ENCODE data around the gene RAB29. TPM values are rescaled to one million over a fixed set of nuclear protein-coding genes. Genes with fewer than 3 reads are reported as not detected.

RAB29 gene
- total and polyA plus RNA-seq, 9 of the 15 experiments (the other 6 are each of a cell fraction or from before 2014, with no cell fraction given), result 6.3 to 17.6 (median 8.0) TPM

DNA sequence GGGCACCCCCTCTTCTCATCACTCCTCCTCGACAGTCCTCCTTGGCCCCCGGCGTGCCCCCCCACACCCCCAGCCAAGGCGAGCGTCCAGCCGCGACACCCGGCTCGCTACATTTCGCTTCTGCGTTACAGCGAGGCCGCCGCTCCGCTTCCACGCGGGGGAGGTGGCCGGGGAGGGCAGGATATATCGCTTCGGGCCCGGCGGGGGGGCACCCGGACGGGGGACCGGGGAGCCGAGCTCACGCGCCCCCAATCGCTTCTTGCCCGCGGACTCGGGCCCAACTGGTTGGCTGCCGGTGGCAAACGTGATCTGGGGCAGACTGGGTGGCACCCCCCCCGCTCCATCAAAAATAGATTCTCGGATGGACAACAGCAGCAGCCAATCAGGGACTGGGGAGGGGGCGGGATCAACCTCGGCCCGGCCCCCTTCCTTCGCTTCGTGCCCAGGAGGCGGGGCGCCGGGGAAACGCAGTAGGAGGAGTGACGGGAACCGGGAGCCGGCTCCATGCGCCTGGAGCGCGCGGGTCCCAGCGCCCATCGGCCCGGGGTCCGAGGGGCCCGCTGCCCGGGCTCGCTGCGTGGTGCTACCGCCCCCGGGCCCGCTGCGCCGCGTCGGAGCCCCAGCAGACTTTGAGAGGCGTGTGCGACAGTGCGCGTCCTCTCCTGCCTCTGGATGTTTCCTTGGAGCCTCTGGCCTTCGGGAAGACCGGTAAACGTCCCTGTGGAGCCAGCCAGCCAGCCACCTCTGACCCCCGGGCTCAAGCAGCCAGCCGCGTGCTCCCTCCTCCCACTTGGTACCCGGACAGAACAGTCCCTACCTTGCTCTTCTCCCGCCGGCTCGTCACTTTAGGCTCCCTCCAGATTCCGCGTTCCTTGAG is 37.8 kb upstream of the RAB29 start, which contains the start of gene SLC41A1 (continued):
- TF ChIP-seq RBM34 (IDR thresholded peaks at IDR 0.05; ENCODE audit: borderline replicate concordance, insufficient read depth, low read length) (no peak), NR1H2 (CRISPR knock-in tag; IDR thresholded peaks at IDR 0.05) (no peak), NR2C2 (CRISPR knock-in tag; IDR thresholded peaks at IDR 0.05) (no peak), NR2C2 (tag; IDR thresholded peaks at IDR 0.05) (peak; percentile 56; the same call in 1 of the 2 replicates), ILK (tag; IDR thresholded peaks at IDR 0.05; ENCODE audit: borderline replicate concordance, low read depth) (no peak), FOSL1 (tag; conservative IDR thresholded peaks at IDR 0.05) (no peak), NEUROD1 (IDR thresholded peaks at IDR 0.05; ENCODE audit: borderline replicate concordance, low read depth, low read length, partially characterized antibody) (no peak), RBM17 (IDR thresholded peaks at IDR 0.05; ENCODE audit: borderline replicate concordance, low read depth, low read length) (no peak), ZNF431 (CRISPR knock-in tag; IDR thresholded peaks at IDR 0.05) (no peak)
- TF ChIP-seq, protein P1, sequence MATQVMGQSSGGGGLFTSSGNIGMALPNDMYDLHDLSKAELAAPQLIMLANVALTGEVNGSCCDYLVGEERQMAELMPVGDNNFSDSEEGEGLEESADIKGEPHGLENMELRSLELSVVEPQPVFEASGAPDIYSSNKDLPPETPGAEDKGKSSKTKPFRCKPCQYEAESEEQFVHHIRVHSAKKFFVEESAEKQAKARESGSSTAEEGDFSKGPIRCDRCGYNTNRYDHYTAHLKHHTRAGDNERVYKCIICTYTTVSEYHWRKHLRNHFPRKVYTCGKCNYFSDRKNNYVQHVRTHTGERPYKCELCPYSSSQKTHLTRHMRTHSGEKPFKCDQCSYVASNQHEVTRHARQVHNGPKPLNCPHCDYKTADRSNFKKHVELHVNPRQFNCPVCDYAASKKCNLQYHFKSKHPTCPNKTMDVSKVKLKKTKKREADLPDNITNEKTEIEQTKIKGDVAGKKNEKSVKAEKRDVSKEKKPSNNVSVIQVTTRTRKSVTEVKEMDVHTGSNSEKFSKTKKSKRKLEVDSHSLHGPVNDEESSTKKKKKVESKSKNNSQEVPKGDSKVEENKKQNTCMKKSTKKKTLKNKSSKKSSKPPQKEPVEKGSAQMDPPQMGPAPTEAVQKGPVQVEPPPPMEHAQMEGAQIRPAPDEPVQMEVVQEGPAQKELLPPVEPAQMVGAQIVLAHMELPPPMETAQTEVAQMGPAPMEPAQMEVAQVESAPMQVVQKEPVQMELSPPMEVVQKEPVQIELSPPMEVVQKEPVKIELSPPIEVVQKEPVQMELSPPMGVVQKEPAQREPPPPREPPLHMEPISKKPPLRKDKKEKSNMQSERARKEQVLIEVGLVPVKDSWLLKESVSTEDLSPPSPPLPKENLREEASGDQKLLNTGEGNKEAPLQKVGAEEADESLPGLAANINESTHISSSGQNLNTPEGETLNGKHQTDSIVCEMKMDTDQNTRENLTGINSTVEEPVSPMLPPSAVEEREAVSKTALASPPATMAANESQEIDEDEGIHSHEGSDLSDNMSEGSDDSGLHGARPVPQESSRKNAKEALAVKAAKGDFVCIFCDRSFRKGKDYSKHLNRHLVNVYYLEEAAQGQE (IDR thresholded peaks at IDR 0.05; ENCODE audit: borderline replicate concordance), result peak; percentile 24; the same call in 1 of the 2 replicates
- TF ChIP-seq, protein P1 (CRISPR knock-in tag; IDR thresholded peaks at IDR 0.05; ENCODE audit: low read depth), result 0 out of 2 replicates have a peak, but pooled peaks have one; percentile 17
- TF ChIP-seq, protein P2, sequence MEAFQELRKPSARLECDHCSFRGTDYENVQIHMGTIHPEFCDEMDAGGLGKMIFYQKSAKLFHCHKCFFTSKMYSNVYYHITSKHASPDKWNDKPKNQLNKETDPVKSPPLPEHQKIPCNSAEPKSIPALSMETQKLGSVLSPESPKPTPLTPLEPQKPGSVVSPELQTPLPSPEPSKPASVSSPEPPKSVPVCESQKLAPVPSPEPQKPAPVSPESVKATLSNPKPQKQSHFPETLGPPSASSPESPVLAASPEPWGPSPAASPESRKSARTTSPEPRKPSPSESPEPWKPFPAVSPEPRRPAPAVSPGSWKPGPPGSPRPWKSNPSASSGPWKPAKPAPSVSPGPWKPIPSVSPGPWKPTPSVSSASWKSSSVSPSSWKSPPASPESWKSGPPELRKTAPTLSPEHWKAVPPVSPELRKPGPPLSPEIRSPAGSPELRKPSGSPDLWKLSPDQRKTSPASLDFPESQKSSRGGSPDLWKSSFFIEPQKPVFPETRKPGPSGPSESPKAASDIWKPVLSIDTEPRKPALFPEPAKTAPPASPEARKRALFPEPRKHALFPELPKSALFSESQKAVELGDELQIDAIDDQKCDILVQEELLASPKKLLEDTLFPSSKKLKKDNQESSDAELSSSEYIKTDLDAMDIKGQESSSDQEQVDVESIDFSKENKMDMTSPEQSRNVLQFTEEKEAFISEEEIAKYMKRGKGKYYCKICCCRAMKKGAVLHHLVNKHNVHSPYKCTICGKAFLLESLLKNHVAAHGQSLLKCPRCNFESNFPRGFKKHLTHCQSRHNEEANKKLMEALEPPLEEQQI (IDR thresholded peaks at IDR 0.05), result no peak
- TF ChIP-seq, protein P3, sequence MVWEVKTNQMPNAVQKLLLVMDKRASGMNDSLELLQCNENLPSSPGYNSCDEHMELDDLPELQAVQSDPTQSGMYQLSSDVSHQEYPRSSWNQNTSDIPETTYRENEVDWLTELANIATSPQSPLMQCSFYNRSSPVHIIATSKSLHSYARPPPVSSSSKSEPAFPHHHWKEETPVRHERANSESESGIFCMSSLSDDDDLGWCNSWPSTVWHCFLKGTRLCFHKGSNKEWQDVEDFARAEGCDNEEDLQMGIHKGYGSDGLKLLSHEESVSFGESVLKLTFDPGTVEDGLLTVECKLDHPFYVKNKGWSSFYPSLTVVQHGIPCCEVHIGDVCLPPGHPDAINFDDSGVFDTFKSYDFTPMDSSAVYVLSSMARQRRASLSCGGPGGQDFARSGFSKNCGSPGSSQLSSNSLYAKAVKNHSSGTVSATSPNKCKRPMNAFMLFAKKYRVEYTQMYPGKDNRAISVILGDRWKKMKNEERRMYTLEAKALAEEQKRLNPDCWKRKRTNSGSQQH (CRISPR knock-in tag; IDR thresholded peaks at IDR 0.05), result no peak

All from K562 (cell line).